ENCODE measurements around the gene CA5B.

DNA sequence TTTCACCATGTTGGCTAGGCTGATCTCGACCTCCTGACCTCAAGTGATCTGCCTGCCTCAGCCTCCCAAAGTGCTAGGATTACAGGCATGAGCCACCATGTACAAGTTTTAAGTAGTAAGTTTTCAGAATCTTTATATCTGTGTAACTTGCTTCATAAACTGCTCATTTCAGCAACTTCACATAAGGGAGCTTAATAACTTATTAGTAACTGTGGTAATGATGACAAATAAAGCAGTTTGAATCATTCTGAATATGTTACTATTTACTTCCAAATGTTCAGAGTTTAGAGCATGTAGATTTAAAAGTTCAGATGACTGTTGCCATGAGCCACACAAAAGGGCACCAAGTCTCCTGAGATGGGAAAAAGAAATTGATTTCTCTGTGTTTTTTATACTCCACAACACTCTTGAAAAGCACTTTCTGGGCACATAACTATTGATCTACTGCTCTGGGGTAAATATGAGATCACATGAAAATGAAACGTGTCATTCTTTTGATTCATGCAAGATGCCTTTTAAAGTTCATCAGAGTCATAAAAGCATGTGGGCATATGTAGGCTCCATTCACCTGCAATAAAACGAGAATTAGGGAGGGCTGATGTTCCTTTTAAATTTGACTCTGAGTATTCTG lies 14.1 kb upstream of the CA5B start:
- TF ChIP-seq, protein P1, sequence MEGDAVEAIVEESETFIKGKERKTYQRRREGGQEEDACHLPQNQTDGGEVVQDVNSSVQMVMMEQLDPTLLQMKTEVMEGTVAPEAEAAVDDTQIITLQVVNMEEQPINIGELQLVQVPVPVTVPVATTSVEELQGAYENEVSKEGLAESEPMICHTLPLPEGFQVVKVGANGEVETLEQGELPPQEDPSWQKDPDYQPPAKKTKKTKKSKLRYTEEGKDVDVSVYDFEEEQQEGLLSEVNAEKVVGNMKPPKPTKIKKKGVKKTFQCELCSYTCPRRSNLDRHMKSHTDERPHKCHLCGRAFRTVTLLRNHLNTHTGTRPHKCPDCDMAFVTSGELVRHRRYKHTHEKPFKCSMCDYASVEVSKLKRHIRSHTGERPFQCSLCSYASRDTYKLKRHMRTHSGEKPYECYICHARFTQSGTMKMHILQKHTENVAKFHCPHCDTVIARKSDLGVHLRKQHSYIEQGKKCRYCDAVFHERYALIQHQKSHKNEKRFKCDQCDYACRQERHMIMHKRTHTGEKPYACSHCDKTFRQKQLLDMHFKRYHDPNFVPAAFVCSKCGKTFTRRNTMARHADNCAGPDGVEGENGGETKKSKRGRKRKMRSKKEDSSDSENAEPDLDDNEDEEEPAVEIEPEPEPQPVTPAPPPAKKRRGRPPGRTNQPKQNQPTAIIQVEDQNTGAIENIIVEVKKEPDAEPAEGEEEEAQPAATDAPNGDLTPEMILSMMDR (IDR thresholded peaks at IDR 0.05; ENCODE audit: poor library complexity, severe bottlenecking): no peak
- TF ChIP-seq SMC3 (conservative IDR thresholded peaks at IDR 0.05; ENCODE audit: poor library complexity) (no peak), MXI1 (conservative IDR thresholded peaks at IDR 0.05; ENCODE audit: poor library complexity, severe bottlenecking) (no peak)
